K562 (cell line): Measurements from ENCODE around the gene TMEM63A. TPM values are rescaled to one million over a fixed set of nuclear protein-coding genes. Genes with fewer than 3 reads are reported as not detected.

ENCODE experiments used
- ATAC-seq: fragments of 200-7000 bp; cut with Tn5 transposase; 3 replicates; pipeline ENCODE4 v1.9.1; 2020; ENCODE audit warnings: moderate library complexity
- BruUV-seq: library from RNA; stranded (reverse); fragments of 400-500 nt; replicated peaks from 2 replicates; lab custom pipeline; 2021; lab: Mats Ljungman, UMichigan
- CTCF ChIA-PET: fragments of 300-600 bp; formaldehyde crosslinking; extraction: SDS; loops from one replicate; lab custom pipeline; 2021; ENCODE audit warnings: low intra/inter-chr PET ratio; lab: Yijun Ruan, JAX
- POLR2A ChIA-PET: fragments of 300-600, 350-650 bp; sonication (Branson Sonifier 250); formaldehyde crosslinking; extraction: SDS; loops from one replicate; lab custom pipeline; 2021; ENCODE audit warnings: antibody characterized with exemption, inconsistent platforms; lab: Yijun Ruan, JAX
- DNase-seq, 4 experiments: peaks; one replicate each; pipeline versions ENCODE4 v3.0.0 to v3.0.0-alpha.2; 2011 to 2018; ENCODE audit warnings: low spot score in 3 of 4, mixed read lengths in 3 of 4; ENCODE audit errors: extremely low read depth in 1 of 4
- FAIRE-seq: peaks from 2 replicates; lab custom pipeline; 2011; peaks lifted over from hg19 to GRCh38; lab: Jason Lieb, UNC
- H2AFZ ChIP-seq: 2 replicates; pipeline ENCODE4 v1.6.0; 2011; ENCODE audit warnings: low read depth, low read length, control low read depth, inconsistent platforms
- H3K27ac ChIP-seq: fragments of 200-600 bp; 3 replicates; pipeline ENCODE4 v1.8.0; 2011; ENCODE audit warnings: low read depth, mild to moderate bottlenecking, control low read depth, inconsistent platforms, low read length, moderate library complexity, mixed read lengths; ENCODE audit errors: extremely low read depth
- H3K27me3 ChIP-seq, 2 experiments: fragments of 300-600 bp in 1 of 2; 2 replicates in 1 of 2; 3 replicates in 1 of 2; pipeline versions ENCODE4 v1.6.0 to v1.8.0; 2011; ENCODE audit warnings: inconsistent platforms in 2 of 2, low read length in 2 of 2, mild to moderate bottlenecking in 1 of 2, mixed read lengths in 1 of 2, moderate library complexity in 1 of 2; ENCODE audit not compliant: control insufficient read depth in 2 of 2, insufficient read depth in 2 of 2
- H3K36me3 ChIP-seq: fragments of 300-600 bp; 3 replicates; pipeline ENCODE4 v1.8.0; 2011; ENCODE audit warnings: mild to moderate bottlenecking, low read length, inconsistent platforms; ENCODE audit not compliant: control insufficient read depth, insufficient read depth
- H3K4me1 ChIP-seq, 2 experiments: fragments of 200-600 bp in 1 of 2; replicated peaks in 1 of 2; 2 replicates in 1 of 2; 3 replicates in 1 of 2; pipeline versions ENCODE4 v1.5.1 to v1.8.0; 2011; ENCODE audit warnings: inconsistent platforms in 2 of 2, low read length in 2 of 2, mild to moderate bottlenecking in 1 of 2, mixed read lengths in 1 of 2, moderate library complexity in 1 of 2; ENCODE audit not compliant: control insufficient read depth in 2 of 2, insufficient read depth in 2 of 2
- H3K4me2 ChIP-seq: 2 replicates; pipeline ENCODE4 v1.6.1; 2011; ENCODE audit warnings: low read length, control low read depth, inconsistent platforms, mixed read lengths; ENCODE audit not compliant: insufficient read depth
- H3K4me3 ChIP-seq: fragments of 200-600 bp; sonication (generic), shearing (Covaris generic); 2 replicates; pipeline ENCODE4 v1.5.1; 2016; ENCODE audit warnings: control low read depth, inconsistent platforms
- H3K79me2 ChIP-seq: fragments of 200-600 bp; 3 replicates; pipeline ENCODE4 v1.8.0; 2011; ENCODE audit warnings: low read length, inconsistent platforms; ENCODE audit not compliant: control insufficient read depth, insufficient read depth
- H3K9ac ChIP-seq, 2 experiments: 2 replicates each; pipeline versions ENCODE4 v1.6.0 to v1.6.1; 2011; ENCODE audit warnings: low read depth in 2 of 2, low read length in 2 of 2, control low read depth in 1 of 2, inconsistent platforms in 1 of 2, mild to moderate bottlenecking in 1 of 2, mixed read lengths in 1 of 2; ENCODE audit not compliant: insufficient read depth in 1 of 2
- H3K9me1 ChIP-seq: one replicate; pipeline ENCODE4 v1.6.0; 2011; ENCODE audit warnings: inconsistent platforms, mild to moderate bottlenecking, low read length, moderate library complexity; ENCODE audit not compliant: control insufficient read depth, insufficient read depth
- H3K9me3 ChIP-seq: replicated peaks from 2 replicates; pipeline ENCODE4 v1.5.1; 2011; ENCODE audit warnings: low read depth, low read length, inconsistent platforms; ENCODE audit not compliant: control insufficient read depth, insufficient read depth
- H4K20me1 ChIP-seq: replicated peaks from 2 replicates; pipeline ENCODE4 v1.6.1; 2011; ENCODE audit warnings: low read length, inconsistent platforms, mixed read lengths; ENCODE audit not compliant: control insufficient read depth, insufficient read depth
- ATF7 ChIP-seq: fragments of 450-650 bp; IDR thresholded peaks from 2 replicates; pipeline ENCODE4 v1.7.1; 2014; ENCODE audit warnings: mild to moderate bottlenecking, moderate library complexity
- CTBP1 ChIP-seq: fragments of 450-650 bp; IDR thresholded peaks from 2 replicates; pipeline ENCODE4 v1.6.1; 2016; ENCODE audit warnings: borderline replicate concordance
- E2F1 ChIP-seq: sonication (generic); formaldehyde crosslinking; IDR thresholded peaks from 2 replicates; pipeline ENCODE4 v1.8.1; 2023; ENCODE audit warnings: mild to moderate bottlenecking, missing genetic modification reagents, moderate library complexity
- FOXK2 ChIP-seq, 2 experiments: fragments of 450-650 bp; IDR thresholded peaks in 1 of 2; conservative IDR thresholded peaks in 1 of 2; 2 replicates each; pipeline ENCODE4 v1.6.1; 2016; ENCODE audit warnings: low read depth in 2 of 2, mild to moderate bottlenecking in 1 of 2
- HIVEP1 ChIP-seq: fragments of 250-450 bp; sonication (Bioruptor Pico); IDR thresholded peaks from 2 replicates; pipeline ENCODE4 v1.4.0; 2020; ENCODE audit warnings: mild to moderate bottlenecking
- PHF8 ChIP-seq: fragments of 200-600 bp; sonication (generic); IDR thresholded peaks from 2 replicates; pipeline ENCODE4 v1.6.1; 2012; ENCODE audit warnings: mixed run types, mild to moderate bottlenecking, inconsistent platforms, low read length, moderate library complexity, borderline replicate concordance
- PML ChIP-seq: IDR thresholded peaks from 2 replicates; pipeline ENCODE4 v1.6.1; 2012; ENCODE audit warnings: low read length, inconsistent platforms
- RFX5 ChIP-seq: IDR thresholded peaks from 2 replicates; pipeline ENCODE4 v1.6.1; 2011; ENCODE audit warnings: low read depth, mild to moderate bottlenecking, improper control_type of control experiment, low read length
- WGBS: fragments of 100-300 bp; shearing (Covaris generic); methylation state at CpG from one replicate; pipeline ENCODE4 v1.1.6; 2016; ENCODE audit warnings: low coverage, mixed read lengths; ENCODE audit not compliant: insufficient coverage; ENCODE audit errors: missing lambda C conversion rate; 5-methylcytosine and 5-hydroxymethylcytosine counted together
- in situ Hi-C: fragments of 300-500 bp; cut with MboI; formaldehyde crosslinking; loops from 4 replicates; pipeline ENCODE4 v1.15.0; 2018; ENCODE audit warnings: inconsistent platforms, mixed read lengths
- intact Hi-C: fragments of 100-400 bp; cut with micrococcal nuclease; formaldehyde crosslinking; loops from 2 replicates; pipeline ENCODE4 v1.14.2; 2022
- polyA plus RNA-seq, 8 experiments: library from polyadenylated mRNA; depleted of rRNA in 4 of 8; stranded (reverse) in 5 of 8; unstranded in 3 of 8; fragments of >200 nt; fragmentation: Nextera tagmentation in 2 of 8; fragmentation: Illumina TruSeq in 1 of 8; extraction: Ambion mirVana in 2 of 8; extraction: Trizol in 1 of 8; gene quantifications; 2 replicates each; pipeline versions ENCODE4 v1.2.1 to v1.2.3, GENCODE V29; 2011 to 2014; ENCODE audit warnings: inconsistent platforms in 1 of 8, missing spikeins in 1 of 8
- total RNA-seq, 7 experiments: library from RNA; depleted of rRNA in 6 of 7; stranded (reverse); fragments of >200 nt in 6 of 7; fragmentation: Illumina TruSeq in 2 of 7; extraction: Trizol in 2 of 7; gene quantifications; 2 replicates each; pipeline versions ENCODE4 v1.2.1 to v1.2.3, GENCODE V29; 2011 to 2021; ENCODE audit warnings: low replicate concordance in 1 of 7
- TF ChIP-seq, protein P1 (sequence below), 2 experiments: fragments of 450-650 bp; formaldehyde crosslinking in 1 of 2; IDR thresholded peaks; 2 replicates each; pipeline versions ENCODE4 v1.4.0 to v1.6.1; 2014 to 2020; ENCODE audit warnings: mild to moderate bottlenecking in 2 of 2, borderline replicate concordance in 1 of 2, low read depth in 1 of 2

The TMEM63A gene
- total and polyA plus RNA-seq, 9 of the 15 experiments (the other 6 are each of a cell fraction or from before 2014, with no cell fraction given) = 2.0 to 54.6 (median 17.5) TPM

DNA sequence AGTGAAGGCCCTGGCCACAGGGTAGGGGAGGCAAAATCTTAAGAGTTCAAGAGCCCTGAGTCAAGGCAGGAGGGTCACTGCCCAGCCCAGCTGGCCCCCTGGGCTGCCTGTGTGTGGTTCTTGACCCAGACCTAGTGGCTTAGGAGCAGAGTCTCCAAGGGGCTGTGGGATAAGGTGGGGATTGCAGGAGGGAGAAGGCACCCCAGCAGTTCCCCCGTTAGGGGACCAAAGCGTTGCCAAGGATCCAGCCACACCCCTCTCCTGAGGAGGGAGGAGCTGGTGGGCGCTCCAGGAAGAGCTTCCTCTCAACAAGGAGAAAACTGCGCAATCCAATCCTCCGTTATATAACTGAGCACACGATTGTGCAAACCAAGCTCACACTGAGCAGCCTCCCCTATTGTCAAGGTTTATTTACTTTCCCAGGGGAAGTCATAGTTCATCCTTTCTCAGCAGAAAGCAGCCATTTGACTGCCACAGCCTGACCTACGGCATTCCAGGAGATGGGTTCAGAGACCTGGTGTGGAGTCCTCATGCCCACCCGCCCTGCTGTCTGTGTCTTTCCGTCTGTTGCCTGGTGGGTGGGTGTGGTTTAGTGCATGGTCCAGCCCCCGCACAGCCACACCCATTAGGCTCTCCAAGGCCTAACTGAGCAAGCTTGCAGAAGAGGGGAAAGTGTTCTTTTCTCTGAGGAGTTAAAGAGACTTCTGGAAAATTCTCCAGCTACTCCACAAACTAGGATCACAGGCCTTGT, 68.8 kb downstream of the TMEM63A start:
- Histone ChIP-seq H3K9me3 (no peaks in the 10 kb centered on the region), H3K27me3 (no peaks in the 10 kb centered on the region), H3K9ac (peak overlapping the region; percentile 1 to 59; a peak in 2 of 4 replicates), H3K79me2 (no peaks in the 10 kb centered on the region), H3K4me1 (peaks cover 33 to 46% of the 10 kb centered on the region in 2 experiments), H3K9me1 (no peaks in the 10 kb centered on the region), H3K4me3 (no peak overlapping the region), H3K4me2 (peak overlapping the region; percentile 76), H4K20me1 (no peaks in the 10 kb centered on the region; the same call in 1 of the 2 replicates), H3K36me3 (no peaks in the 10 kb centered on the region), H2AFZ (peak overlapping the region; percentile 86), H3K27ac (peak overlapping the region; percentile 11; the same call in 1 of the 3 replicates)
- intact Hi-C loops = loop anchor here (5.0 kb wide), 1 partner anchor 249 kb away; the partner anchor contains the start of gene H3-3A
- DNase-seq (peak; percentile 79 to 82 (median 82)), FAIRE-seq (peak; percentile 96), ATAC-seq (peak; percentile 85)
- ChIA-PET POLR2A (interaction anchor here (0.7 to 1.9 kb wide), 15 partner anchors 9 to 168 kb away, joined by 3 to 19 read pairs (median 4); partner anchors contain the start of genes PYCR2 and SRP9), CTCF (no interaction called here)
- WGBS = 16% methylated on average over 10 of the region's 10 CpGs
- in situ Hi-C loops = no loop called here
- BruUV-seq = no TSS peak
- TF ChIP-seq, protein P1, sequence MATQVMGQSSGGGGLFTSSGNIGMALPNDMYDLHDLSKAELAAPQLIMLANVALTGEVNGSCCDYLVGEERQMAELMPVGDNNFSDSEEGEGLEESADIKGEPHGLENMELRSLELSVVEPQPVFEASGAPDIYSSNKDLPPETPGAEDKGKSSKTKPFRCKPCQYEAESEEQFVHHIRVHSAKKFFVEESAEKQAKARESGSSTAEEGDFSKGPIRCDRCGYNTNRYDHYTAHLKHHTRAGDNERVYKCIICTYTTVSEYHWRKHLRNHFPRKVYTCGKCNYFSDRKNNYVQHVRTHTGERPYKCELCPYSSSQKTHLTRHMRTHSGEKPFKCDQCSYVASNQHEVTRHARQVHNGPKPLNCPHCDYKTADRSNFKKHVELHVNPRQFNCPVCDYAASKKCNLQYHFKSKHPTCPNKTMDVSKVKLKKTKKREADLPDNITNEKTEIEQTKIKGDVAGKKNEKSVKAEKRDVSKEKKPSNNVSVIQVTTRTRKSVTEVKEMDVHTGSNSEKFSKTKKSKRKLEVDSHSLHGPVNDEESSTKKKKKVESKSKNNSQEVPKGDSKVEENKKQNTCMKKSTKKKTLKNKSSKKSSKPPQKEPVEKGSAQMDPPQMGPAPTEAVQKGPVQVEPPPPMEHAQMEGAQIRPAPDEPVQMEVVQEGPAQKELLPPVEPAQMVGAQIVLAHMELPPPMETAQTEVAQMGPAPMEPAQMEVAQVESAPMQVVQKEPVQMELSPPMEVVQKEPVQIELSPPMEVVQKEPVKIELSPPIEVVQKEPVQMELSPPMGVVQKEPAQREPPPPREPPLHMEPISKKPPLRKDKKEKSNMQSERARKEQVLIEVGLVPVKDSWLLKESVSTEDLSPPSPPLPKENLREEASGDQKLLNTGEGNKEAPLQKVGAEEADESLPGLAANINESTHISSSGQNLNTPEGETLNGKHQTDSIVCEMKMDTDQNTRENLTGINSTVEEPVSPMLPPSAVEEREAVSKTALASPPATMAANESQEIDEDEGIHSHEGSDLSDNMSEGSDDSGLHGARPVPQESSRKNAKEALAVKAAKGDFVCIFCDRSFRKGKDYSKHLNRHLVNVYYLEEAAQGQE (IDR thresholded peaks at IDR 0.05; ENCODE audit: borderline replicate concordance) = no peak
- TF ChIP-seq, protein P1 (CRISPR knock-in tag; IDR thresholded peaks at IDR 0.05; ENCODE audit: low read depth) = no peak
- TF ChIP-seq ATF7 = 0 out of 2 replicates have a peak, but pooled peaks have one; percentile 34
- TF ChIP-seq HIVEP1 = no peak
- no peak for TF ChIP-seq PML
- peak; percentile 41 to 52; a peak in 3 of 4 replicates for TF ChIP-seq FOXK2 (conservative IDR thresholded peaks at IDR 0.05 in 1 of 2, IDR thresholded peaks at IDR 0.05 in 1 of 2; ENCODE audit: low read depth in 2 of 2)
- no peak for TF ChIP-seq E2F1
- no peak for TF ChIP-seq RFX5
- peak; percentile 73 for TF ChIP-seq CTBP1
- TF ChIP-seq PHF8 = peak; percentile 17; the same call in 1 of the 2 replicates
